ENCODE data around the gene MCM3AP. TPM values are rescaled to one million over a fixed set of nuclear protein-coding genes. Genes with fewer than 3 reads are reported as not detected.
A peak's percentile ranks its signal among the peaks of the same experiment; 100 is the strongest.

The MCM3AP gene
- total RNA-seq, 1 donor from 2014 or later = 72.4 TPM

DNA sequence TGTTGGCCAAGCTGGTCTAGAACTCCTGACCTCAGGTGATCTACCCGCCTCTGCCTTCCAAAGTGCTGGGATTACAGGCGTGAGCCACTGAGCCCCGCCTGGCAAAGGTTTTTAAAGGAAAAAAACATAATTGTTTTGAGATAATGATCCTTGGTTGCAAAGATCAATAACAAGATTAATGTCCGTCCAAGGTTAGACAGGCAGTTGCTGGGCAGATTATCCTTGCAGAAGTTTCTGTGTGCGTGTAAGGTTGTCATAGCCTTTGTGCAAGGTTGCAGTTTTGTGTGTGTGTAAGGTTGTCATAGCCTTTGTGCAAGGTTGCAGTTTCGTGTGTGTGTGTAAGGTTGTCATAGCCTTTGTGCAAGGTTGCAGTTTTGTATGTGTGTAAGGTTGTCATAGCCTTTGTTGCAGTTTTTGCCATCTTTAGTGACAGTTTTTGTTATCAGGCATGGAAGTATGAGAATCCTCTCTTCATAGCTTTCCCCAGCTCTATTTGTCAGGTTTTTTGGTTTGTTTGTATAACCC is 4.3 kb upstream of the MCM3AP start:
- Mint-ChIP-seq H3K4me1 (peaks cover 23% of the 10 kb centered on the region), H3K4me3 (no peak overlapping the region), H3K36me3 (peaks cover 19% of the 10 kb centered on the region), H3K9me3 (peaks cover 9% of the 10 kb centered on the region), H3K27me3 (ENCODE audit: insufficient read depth, low read depth) (no peaks in the 10 kb centered on the region), H3K27ac (no peak overlapping the region)
- H4K20me1 ChIP-seq (ENCODE audit: low read depth) = peaks cover 8% of the 10 kb centered on the region
- H3K79me2 ChIP-seq (ENCODE audit: low read depth) = peaks cover 45% of the 10 kb centered on the region
- H3K27me3 ChIP-seq = no peaks in the 10 kb centered on the region
- H3K4me1 ChIP-seq = peaks cover 10% of the 10 kb centered on the region
- no peak for DNase-seq (ENCODE audit: low spot score)
- no peaks in the 10 kb centered on the region for H3K36me3 ChIP-seq
- H3K4me2 ChIP-seq = no peak overlapping the region
- H3K9me3 ChIP-seq (ENCODE audit: low read depth) = no peaks in the 10 kb centered on the region
- H3K9ac ChIP-seq = no peak overlapping the region
- TF ChIP-seq CTCF (IDR thresholded peaks at IDR 0.05) (no peak), EZH2 (IDR thresholded peaks at IDR 0.05) (no peak), EZH2phosphoT487 (IDR thresholded peaks at IDR 0.05) (no peak)
- H3K4me3 ChIP-seq = no peak overlapping the region
- peaks cover 30% of the 10 kb centered on the region for H3F3A ChIP-seq (ENCODE audit: low read depth)
- no peak overlapping the region for H3K27ac ChIP-seq
- no peak overlapping the region for H2AFZ ChIP-seq (replicated peaks)

DNA sequence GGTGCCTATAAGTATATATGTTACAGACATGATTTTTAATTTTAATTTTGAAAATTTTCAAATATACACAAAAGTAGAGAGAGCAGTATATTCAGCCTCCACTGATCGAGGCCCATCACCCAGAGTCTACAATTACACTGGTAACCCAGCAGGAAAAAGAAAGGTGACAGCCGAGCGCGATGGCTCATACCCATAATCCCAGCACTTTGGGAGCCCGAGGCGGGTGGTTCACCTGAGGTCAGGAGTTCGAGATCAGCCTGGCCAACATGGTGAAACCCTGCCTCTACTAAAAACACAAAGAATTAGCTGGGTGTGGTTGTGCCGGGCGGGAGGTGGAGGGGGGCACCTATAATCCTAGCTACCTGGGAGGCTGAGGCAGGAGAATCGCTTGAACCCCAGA is 2.1 kb upstream of the MCM3AP start:
- Histone ChIP-seq H3K36me3 (no peaks in the 10 kb centered on the region), H4K20me1 (ENCODE audit: low read depth) (peaks cover 26% of the 10 kb centered on the region), H3K4me3 (peak overlapping the region; percentile 93), H3K9ac (no peak overlapping the region), H3F3A (ENCODE audit: low read depth) (peaks cover 30% of the 10 kb centered on the region), H3K27me3 (no peaks in the 10 kb centered on the region), H3K9me3 (ENCODE audit: low read depth) (no peaks in the 10 kb centered on the region), H2AFZ (replicated peaks) (no peak overlapping the region), H3K4me1 (peaks cover 22% of the 10 kb centered on the region), H3K27ac (no peak overlapping the region), H3K79me2 (ENCODE audit: low read depth) (peaks cover 66% of the 10 kb centered on the region), H3K4me2 (peak overlapping the region; percentile 95)
- DNase-seq (ENCODE audit: low spot score) = no peak
- no peak overlapping the region for H3K27ac Mint-ChIP-seq
- peaks cover 3% of the 10 kb centered on the region for H3K27me3 Mint-ChIP-seq (ENCODE audit: insufficient read depth, low read depth)
- H3K4me3 Mint-ChIP-seq = peak overlapping the region; percentile 94
- H3K36me3 Mint-ChIP-seq = peaks cover 31% of the 10 kb centered on the region
- H3K4me1 Mint-ChIP-seq = peaks cover 36% of the 10 kb centered on the region
- TF ChIP-seq CTCF (IDR thresholded peaks at IDR 0.05) (no peak), EZH2phosphoT487 (IDR thresholded peaks at IDR 0.05) (no peak), EZH2 (IDR thresholded peaks at IDR 0.05) (no peak)
- peaks cover 12% of the 10 kb centered on the region for H3K9me3 Mint-ChIP-seq

GRCh38 chr21:46286648-46287002 is 1.2 kb upstream of the MCM3AP start:
- Histone ChIP-seq H3K4me3 (peak overlapping the region; percentile 93), H3K79me2 (ENCODE audit: low read depth) (peaks cover 75% of the 10 kb centered on the region), H3K27me3 (no peaks in the 10 kb centered on the region), H2AFZ (replicated peaks) (peak overlapping the region; percentile 92), H3K9me3 (ENCODE audit: low read depth) (no peaks in the 10 kb centered on the region), H3K9ac (peak overlapping the region; percentile 77), H3F3A (ENCODE audit: low read depth) (peaks cover 30% of the 10 kb centered on the region), H3K4me2 (peak overlapping the region; percentile 95), H3K36me3 (peaks cover 2% of the 10 kb centered on the region), H4K20me1 (ENCODE audit: low read depth) (peaks cover 26% of the 10 kb centered on the region), H3K4me1 (peaks cover 22% of the 10 kb centered on the region), H3K27ac (peak overlapping the region; percentile 95)
- Mint-ChIP-seq H3K27ac (peak overlapping the region; percentile 84), H3K4me1 (peaks cover 36% of the 10 kb centered on the region), H3K9me3 (peaks cover 6% of the 10 kb centered on the region), H3K4me3 (peak overlapping the region; percentile 94), H3K27me3 (ENCODE audit: insufficient read depth, low read depth) (peaks cover 3% of the 10 kb centered on the region), H3K36me3 (peaks cover 25% of the 10 kb centered on the region)
- DNase-seq (ENCODE audit: low spot score) = peak; percentile 21
- TF ChIP-seq EZH2 (IDR thresholded peaks at IDR 0.05) (no peak), CTCF (IDR thresholded peaks at IDR 0.05) (no peak), EZH2phosphoT487 (IDR thresholded peaks at IDR 0.05) (no peak)
